ENCODE data around the gene POLR2L.

POLR2L gene

GRCh38 chr11:873706-874105 is 31.4 kb upstream of the POLR2L start:
- Histone ChIP-seq H3K4me2 (ENCODE audit: low read depth, low read length) (no peak overlapping the region), H3K27ac (ENCODE audit: low read length) (no peak overlapping the region), H3K9me3 (replicated peaks; ENCODE audit: insufficient read depth, low read length) (no peaks in the 10 kb centered on the region), H3K9ac (ENCODE audit: low read length) (no peak overlapping the region), H3K36me3 (replicated peaks; ENCODE audit: insufficient read depth, low read length) (no peaks in the 10 kb centered on the region), H3K27me3 (replicated peaks; ENCODE audit: insufficient read depth, low read length) (no peaks in the 10 kb centered on the region), H3K4me3 (ENCODE audit: low read length) (no peak overlapping the region), H3F3A (ENCODE audit: insufficient read depth, low read length) (no peaks in the 10 kb centered on the region), H4K20me1 (ENCODE audit: insufficient read depth, low read length) (no peaks in the 10 kb centered on the region), H3K4me1 (ENCODE audit: low read length) (no peaks in the 10 kb centered on the region), H3K79me2 (ENCODE audit: low read length) (no peaks in the 10 kb centered on the region), H2AFZ (ENCODE audit: low read length) (no peak overlapping the region), H3K9me2 (replicated peaks; ENCODE audit: insufficient read depth, low read length) (no peaks in the 10 kb centered on the region)
- TF ChIP-seq EZH2phosphoT487 (IDR thresholded peaks at IDR 0.05; ENCODE audit: low read length) (no peak), CTCF (IDR thresholded peaks at IDR 0.05; ENCODE audit: low read length) (no peak), EZH2 (optimal IDR thresholded peaks at IDR 0.05; ENCODE audit: low read depth, low read length) (no peak)
- DNase-seq = no peak

GRCh38 chr11:872799-873198 is 30.5 kb upstream of the POLR2L start:
- Histone ChIP-seq H3K4me1 (ENCODE audit: low read length) (no peaks in the 10 kb centered on the region), H3K9me3 (replicated peaks; ENCODE audit: insufficient read depth, low read length) (no peaks in the 10 kb centered on the region), H3K79me2 (ENCODE audit: low read length) (no peaks in the 10 kb centered on the region), H3K27me3 (replicated peaks; ENCODE audit: insufficient read depth, low read length) (no peaks in the 10 kb centered on the region), H3K4me2 (ENCODE audit: low read depth, low read length) (no peak overlapping the region), H3K9ac (ENCODE audit: low read length) (no peak overlapping the region), H3K27ac (ENCODE audit: low read length) (no peak overlapping the region), H3K9me2 (replicated peaks; ENCODE audit: insufficient read depth, low read length) (no peaks in the 10 kb centered on the region), H2AFZ (ENCODE audit: low read length) (no peak overlapping the region), H4K20me1 (ENCODE audit: insufficient read depth, low read length) (no peaks in the 10 kb centered on the region), H3K4me3 (ENCODE audit: low read length) (no peak overlapping the region), H3K36me3 (replicated peaks; ENCODE audit: insufficient read depth, low read length) (no peaks in the 10 kb centered on the region), H3F3A (ENCODE audit: insufficient read depth, low read length) (no peaks in the 10 kb centered on the region)
- TF ChIP-seq EZH2 (optimal IDR thresholded peaks at IDR 0.05; ENCODE audit: low read depth, low read length) (no peak), EZH2phosphoT487 (IDR thresholded peaks at IDR 0.05; ENCODE audit: low read length) (no peak), CTCF (IDR thresholded peaks at IDR 0.05; ENCODE audit: low read length) (no peak)
- DNase-seq = no peak

- Histone ChIP-seq H3K36me3 (replicated peaks; ENCODE audit: insufficient read depth, low read length) (no peaks in the 10 kb centered on the region), H2AFZ (ENCODE audit: low read length) (no peak overlapping the region), H3K9me3 (replicated peaks; ENCODE audit: insufficient read depth, low read length) (no peaks in the 10 kb centered on the region), H3F3A (ENCODE audit: insufficient read depth, low read length) (no peaks in the 10 kb centered on the region), H3K4me2 (ENCODE audit: low read depth, low read length) (no peak overlapping the region), H3K4me1 (ENCODE audit: low read length) (no peaks in the 10 kb centered on the region), H3K79me2 (ENCODE audit: low read length) (no peaks in the 10 kb centered on the region), H3K27me3 (replicated peaks; ENCODE audit: insufficient read depth, low read length) (no peaks in the 10 kb centered on the region), H4K20me1 (ENCODE audit: insufficient read depth, low read length) (no peaks in the 10 kb centered on the region), H3K4me3 (ENCODE audit: low read length) (no peak overlapping the region), H3K9me2 (replicated peaks; ENCODE audit: insufficient read depth, low read length) (no peaks in the 10 kb centered on the region), H3K27ac (ENCODE audit: low read length) (no peak overlapping the region), H3K9ac (ENCODE audit: low read length) (no peak overlapping the region)
- no peak for DNase-seq
- no peak for TF ChIP-seq CTCF (IDR thresholded peaks at IDR 0.05; ENCODE audit: low read length)
These were observed 29.1 kb upstream of the POLR2L start for GRCh38 chr11:871472-871871.

- Histone ChIP-seq H2AFZ (ENCODE audit: low read length) (no peak overlapping the region), H3K9me2 (replicated peaks; ENCODE audit: insufficient read depth, low read length) (no peaks in the 10 kb centered on the region), H3K36me3 (replicated peaks; ENCODE audit: insufficient read depth, low read length) (no peaks in the 10 kb centered on the region), H3K9ac (ENCODE audit: low read length) (no peak overlapping the region), H3K4me1 (ENCODE audit: low read length) (no peaks in the 10 kb centered on the region), H3K4me2 (ENCODE audit: low read depth, low read length) (no peak overlapping the region), H3K27ac (ENCODE audit: low read length) (no peak overlapping the region), H3F3A (ENCODE audit: insufficient read depth, low read length) (no peaks in the 10 kb centered on the region), H3K27me3 (replicated peaks; ENCODE audit: insufficient read depth, low read length) (no peaks in the 10 kb centered on the region), H3K9me3 (replicated peaks; ENCODE audit: insufficient read depth, low read length) (no peaks in the 10 kb centered on the region), H3K4me3 (ENCODE audit: low read length) (no peak overlapping the region), H3K79me2 (ENCODE audit: low read length) (no peaks in the 10 kb centered on the region), H4K20me1 (ENCODE audit: insufficient read depth, low read length) (no peaks in the 10 kb centered on the region)
- DNase-seq = no peak
- no peak for TF ChIP-seq CTCF (IDR thresholded peaks at IDR 0.05; ENCODE audit: low read length)
- TF ChIP-seq EZH2 (optimal IDR thresholded peaks at IDR 0.05; ENCODE audit: low read depth, low read length) = no peak
- no peak for TF ChIP-seq EZH2phosphoT487 (IDR thresholded peaks at IDR 0.05; ENCODE audit: low read length)
These were observed 28.1 kb upstream of the POLR2L start for GRCh38 chr11:870418-870817.
